DMS114 treated with DMSO at 0.1 percent for 48 hours (cell line): Measurements from ENCODE around the gene RFXANK.
"Not testable (repeated sequence)": the region's sequence is repeated elsewhere in the genome, so short reads cannot be mapped to it uniquely, and the experiment has no call there.

Source experiments
- DNase-seq: peaks from one replicate; lab custom pipeline; 2025; ENCODE audit not compliant: unreplicated experiment; lab: John Stamatoyannopoulos, UW

RFXANK gene

GRCh38 chr19:19169236-19170052 lies 22.6 kb upstream of the RFXANK start:
- no peak for DNase-seq

DNA sequence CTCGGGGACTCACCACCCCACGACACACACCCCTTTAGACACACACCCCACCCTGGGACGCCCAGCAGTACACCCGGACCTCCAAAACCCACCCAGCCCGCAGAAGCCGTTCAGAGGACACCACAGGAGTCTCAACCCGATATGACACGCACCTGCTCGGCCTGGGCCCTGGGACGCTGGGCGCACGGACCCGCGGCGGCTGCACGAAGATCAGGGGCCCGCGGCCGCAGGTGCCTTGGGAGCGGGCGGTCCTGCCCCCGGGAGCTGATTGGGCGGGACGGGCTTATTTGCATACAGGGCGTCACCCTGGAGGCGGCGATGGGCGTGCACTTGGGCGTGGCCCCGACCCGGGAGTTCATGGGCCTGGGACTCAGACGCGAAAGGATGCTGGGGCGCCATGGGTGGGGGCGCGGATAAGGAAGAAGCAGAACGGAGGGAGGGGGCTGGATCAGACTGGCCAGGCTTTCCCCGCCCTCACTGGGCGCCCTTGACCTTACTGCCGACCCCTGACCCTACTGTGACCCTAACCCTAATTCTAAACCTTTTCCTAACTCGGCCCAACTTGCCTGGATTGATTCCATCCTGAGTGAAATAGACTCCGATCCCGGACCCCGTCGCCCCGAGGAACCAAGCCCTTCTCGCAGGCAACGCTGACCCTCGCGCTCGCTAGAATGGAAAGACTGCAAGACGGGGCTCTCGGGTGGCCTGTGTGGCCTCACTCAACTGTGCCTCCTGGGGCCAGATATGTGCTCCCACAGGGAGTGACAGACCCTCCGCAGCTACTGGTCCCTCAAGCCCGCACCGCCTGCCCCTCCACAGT lies 21.8 kb upstream of the RFXANK start, which contains the start of gene MEF2B:
Gene MEF2B (minus strand): TSS at position 211 of the 820 bp plus-strand sequence. CDS start 19,528 bp downstream, outside the sequence.
- no peak for DNase-seq

DNA sequence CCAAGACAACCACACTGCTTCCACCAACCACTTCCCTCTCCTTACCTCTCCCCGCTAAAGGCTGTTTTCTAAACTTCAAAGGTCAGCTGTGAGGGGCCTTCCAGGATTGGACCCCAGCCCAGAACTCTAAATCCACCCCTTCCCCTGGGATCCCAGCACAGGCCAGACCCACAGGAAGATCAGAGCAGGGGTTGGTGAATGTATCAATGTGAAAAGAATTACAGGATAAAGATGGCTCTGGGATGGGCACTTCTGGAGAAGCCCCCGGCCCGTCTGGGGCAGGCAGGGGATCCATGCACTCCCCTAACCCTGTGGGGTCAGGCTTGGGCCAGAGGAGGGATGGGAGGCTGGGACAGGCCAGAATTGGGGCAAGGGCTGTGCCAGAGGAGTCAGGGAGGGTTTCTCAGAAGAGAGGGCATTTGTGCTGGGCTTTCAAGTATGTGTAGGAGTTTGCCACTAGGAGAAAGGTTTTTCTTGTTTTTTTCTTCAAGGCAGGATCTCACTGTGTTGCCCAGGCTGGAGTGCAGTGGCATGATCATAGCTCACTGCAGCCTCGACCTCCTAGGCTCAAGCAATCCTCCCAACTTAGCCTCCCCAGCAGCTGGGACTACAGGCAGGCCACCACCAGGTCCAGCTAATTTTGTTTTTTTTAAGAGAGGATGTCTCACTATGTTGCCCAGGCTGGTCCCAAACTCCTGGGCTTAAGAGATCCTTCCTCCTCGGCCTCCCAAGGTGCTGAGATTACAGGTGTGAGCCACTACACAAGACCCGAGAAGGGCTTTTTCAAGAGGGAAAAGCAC lies 21.0 kb upstream of the RFXANK start:
- no peak for DNase-seq

GRCh38 chr19:19171821-19172532 lies 20.1 kb upstream of the RFXANK start:
- no peak for DNase-seq

DNA sequence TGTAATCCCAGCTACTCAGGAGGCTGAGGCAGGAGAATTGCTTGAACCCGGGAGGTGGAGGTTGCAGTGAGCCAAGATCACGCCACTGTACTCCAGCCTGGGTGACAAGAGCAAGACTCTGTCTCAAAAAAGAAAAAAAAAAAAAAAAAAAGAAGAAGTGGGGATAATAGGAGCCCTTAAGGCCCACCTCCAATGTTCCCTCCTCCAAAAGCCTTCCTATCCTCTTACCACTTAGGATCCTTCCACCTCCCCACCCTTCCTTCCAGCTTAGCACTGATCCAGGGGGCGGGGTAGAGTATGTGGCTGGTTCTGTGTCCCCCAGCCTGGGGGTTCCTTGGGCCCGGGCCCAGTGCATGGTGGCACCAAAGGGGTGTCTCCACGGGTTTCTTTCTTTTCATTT lies 18.8 kb upstream of the RFXANK start:
- DNase-seq, result not testable (repeated sequence)

GRCh38 chr19:19176950-19177349 lies 15.1 kb upstream of the RFXANK start:
- no peak for DNase-seq

DNA sequence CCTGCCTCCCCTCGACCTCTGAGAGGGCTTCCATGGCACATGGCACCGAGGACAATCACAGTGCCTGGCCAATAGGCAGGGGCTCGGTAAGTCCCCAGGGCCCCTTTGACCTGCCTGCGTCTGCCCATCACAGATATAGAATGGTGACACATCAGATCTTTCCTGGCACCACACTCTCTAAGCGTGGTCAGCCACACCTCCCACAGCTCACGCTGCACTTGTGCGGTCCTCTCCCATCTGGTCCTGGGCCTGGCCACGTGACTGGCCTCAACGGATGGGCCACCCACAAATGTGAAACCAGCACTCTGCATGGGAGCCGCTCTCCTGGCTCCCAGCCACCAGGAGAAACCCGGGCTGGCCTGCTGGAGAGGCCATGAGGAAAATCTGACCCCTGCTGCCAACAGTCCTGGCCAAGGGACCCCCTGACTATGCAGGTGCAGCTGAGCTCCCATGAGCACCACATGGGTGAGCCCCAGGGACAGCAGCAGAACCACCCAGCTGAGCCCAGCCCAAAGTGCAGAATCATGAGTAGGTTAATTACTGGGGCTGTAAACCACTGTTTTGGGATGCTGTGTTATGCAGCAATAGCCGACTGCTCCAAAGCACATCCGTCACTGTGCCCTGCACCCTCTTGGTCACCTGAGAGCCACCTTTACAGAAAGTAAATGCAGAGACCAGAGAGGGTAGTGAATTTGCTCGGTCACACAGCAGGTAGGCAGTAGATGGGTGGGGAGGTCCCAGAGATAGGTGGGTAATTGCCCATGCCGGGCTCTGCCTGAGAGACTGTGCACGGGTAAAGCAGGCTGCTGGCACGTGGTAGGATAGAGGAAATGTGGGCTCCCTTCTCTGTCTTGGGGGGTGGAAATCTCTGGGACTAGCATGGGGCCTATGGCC lies 12.3 kb upstream of the RFXANK start:
- DNase-seq, result no peak

DNA sequence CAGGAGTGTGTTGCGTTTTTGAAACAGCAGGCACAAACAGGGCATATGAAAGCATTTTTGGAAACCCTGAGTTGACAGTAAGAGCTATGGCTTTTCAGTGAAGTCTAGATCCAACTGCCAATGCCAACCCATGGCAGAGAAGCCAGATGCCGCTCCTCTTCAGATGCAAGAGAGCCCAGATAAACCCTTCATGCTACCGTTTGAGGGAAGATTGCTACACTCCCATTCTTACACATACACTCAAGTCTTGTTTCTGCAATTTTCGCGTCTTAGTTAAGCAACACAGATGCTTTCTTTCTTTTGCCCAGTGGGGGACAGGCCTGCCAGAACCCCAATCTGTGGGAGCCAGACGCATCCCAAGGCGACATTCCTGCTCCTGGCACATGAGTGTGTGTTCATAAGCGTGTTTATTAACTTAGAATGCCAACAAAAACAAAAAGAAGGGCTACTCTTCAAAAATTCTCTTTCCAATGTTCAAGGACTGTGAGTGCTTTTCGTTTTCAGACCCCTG lies 10.5 kb upstream of the RFXANK start:
- no peak for DNase-seq

DNA sequence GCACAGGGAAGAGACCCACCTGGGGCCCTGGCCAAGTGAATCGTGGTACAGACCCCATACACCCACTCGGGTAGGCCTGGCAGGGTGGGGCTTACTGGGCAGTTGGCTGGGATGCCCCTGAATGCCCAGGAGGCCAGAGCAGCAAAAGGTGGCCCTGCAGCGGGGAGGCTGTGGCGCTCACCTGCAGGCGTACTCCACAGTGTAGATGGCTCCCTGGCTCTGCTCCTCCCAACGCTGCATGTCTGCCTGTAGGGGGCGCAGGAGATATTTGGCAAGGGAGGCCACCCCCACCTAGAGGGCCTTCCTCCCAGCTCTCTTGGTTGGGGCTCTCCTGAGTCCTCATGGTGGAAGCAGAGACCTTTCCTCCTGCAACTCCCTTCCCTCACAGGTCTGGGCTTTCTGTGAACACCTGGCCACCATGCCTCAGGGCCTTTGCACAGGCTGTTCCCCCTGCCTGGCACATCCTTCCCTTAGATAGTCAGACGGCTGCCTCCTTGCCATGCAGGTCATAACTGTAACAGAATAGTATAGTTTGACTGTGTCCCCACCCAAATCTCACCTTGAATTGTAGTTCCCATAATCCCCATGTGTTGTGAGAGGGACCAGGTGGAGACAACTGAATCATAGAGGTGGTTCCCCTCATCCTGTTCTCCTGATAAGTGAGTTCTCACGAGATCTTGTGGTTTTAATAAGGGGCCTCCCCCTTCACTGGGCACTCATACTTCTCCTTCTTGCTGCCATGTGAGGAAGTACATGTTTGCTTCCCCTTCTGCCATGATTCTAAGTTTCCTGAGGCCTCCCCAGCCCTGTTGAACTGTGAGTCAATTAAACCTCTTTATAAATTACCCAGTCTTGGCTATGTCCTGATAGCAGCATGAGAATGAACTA lies 6.0 kb upstream of the RFXANK start:
- DNase-seq, result no peak

DNA sequence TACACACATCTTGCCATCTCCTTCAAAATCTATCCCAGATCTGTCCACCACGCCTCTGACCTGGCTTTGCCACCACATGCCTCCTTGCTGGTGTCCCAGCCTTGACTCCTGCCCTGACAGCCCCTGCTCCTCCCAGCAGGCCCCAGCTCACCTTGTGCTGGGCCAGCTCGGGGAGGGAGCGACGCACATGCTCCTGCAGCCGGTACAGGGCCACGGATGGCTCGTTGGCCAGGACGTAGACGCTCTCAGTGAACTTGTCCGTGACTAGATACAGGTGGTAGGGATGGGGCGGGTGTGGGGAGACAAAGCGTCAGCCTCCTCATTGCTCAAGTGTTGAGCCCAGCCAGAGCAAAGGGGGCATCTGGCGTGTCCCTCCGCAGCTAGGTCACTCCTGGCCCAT lies 5.3 kb upstream of the RFXANK start:
- DNase-seq, result no peak

- no peak for DNase-seq
Measured at GRCh38 chr19:19191768-19192077, 335 bp upstream of the RFXANK start.

DNA sequence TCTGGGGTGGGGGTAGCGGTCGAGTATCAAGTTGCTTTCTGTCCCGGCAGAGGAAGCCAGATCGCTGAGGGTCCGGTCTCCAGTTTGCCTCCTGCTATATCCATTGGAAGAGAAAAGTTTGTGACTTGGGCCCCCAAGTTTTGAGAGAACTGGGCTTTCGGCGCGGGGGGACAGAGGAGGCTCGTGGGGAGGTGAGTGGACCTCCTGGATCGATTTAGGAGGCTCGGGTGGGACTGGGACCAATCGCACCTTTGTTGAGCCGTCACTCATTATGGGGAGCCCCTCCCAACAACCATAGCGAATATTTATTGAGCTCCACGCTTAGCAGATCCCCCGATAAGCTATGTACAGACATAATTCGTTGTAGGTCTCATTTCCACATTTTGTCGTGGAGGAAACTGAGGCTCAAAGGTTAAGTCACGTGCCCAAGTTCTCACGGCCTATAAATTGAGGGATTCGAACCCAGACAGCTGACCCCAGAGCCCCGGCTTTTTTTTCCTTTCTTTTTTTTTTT lies 909 bp downstream of the RFXANK start:
- DNase-seq, result no peak

DNA sequence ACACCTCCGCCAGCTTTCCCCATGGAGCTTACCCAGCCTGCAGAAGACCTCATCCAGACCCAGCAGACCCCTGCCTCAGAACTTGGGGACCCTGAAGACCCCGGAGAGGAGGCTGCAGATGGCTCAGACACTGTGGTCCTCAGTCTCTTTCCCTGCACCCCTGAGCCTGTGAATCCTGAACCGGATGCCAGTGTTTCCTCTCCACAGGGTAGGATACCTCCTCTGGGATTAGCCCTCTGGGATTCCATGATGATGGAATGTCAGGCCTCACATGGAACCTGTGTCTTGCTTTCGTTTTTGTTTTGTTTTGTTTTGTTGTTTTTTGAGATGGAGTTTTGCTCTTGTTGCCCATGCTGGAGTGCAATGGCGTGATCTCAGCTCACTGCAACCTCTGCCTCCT lies 1.9 kb downstream of the RFXANK start:
- no peak for DNase-seq

DNA sequence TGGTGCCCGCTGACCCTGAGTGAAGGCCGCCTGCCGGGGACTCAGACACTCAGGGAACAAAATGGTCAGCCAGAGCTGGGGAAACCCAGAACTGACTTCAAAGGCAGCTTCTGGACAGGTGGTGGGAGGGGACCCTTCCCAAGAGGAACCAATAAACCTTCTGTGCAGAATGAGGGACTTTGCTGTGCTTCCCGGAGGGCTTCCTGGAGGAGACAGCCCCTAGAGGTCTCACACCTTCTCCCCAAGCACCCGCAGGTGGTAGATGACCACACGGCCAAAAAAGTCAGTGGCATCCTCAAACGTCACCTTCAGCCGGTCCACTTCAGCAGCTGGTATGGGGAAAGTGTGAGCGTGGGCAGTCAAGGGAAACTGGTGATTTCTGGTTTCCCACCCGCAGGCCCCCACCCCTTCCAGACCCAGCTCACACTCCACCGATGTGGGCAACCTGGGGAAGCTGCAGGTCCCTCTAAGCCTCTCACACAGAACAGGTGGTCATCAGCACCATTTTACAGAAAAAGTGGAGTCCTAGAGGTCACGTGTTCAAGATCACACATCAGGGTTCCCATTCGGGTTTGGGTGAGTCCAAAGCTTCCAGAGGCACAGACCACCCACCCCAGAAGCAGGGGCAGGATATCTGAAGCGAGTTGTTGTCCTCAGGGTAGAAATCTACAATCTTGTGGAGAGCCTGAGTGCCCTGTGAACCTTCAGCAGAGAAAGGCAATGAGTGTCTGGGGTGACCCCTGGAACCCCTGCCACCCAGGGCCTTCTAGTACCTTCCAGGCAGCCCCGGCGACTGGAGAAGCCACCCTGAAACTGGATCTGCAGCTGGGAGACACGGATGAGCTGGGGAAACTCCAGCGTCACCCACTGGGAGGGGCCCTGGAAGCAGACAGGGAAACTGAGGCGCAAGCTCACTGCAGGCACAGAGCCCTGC lies 9.9 kb downstream of the RFXANK start:
- no peak for DNase-seq

- DNase-seq, result no peak
Measured at GRCh38 chr19:19202707-19203011, 10.6 kb downstream of the RFXANK start.

DNA sequence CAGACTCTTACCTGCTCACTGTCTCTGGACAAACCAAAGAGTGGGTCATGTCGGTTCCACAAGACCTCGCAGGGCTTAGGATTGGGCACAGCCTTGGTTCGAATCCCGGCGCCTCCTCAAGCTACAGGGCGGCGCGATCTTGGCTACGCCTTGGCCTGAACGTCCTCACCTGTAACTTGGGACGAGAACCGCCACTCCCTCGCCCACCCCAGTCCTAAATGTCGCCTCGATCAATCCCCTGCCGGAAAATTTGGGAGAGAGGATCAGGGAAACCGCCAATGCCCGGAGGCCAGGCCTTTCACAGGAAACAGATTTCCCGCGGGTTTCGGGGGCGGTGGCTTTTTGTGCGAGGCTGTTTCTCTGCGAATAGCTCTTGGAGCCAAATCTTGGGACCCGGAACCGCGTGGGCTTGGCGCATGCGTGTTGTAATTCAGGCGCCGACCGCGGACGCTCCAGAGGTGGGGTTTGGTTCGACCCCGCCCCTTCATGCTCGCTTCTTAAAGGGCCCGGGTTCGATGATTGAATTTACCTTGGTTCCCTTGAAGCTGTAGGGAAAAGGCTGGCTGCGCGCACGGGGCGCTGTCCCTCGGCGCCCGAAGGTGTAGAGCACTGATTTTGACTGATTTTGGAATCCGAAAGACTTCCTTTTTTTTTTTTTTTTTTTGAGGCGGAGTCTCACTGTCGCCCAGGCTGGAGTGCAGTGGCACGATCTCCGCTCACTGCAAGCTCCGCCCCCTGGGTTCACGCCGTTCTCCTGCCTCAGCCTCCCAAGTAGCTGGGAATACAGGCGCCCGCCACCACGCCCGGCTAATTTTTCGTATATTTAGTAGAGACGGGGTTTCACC lies 11.2 kb downstream of the RFXANK start, which contains the start of gene NR2C2AP:
Gene NR2C2AP (minus strand): TSS at position 403 of the 845 bp plus-strand sequence. CDS start 354 bp downstream, at position 49.
- peak; percentile 90 for DNase-seq
